Measurements from ENCODE around the gene MAST4.

DNA sequence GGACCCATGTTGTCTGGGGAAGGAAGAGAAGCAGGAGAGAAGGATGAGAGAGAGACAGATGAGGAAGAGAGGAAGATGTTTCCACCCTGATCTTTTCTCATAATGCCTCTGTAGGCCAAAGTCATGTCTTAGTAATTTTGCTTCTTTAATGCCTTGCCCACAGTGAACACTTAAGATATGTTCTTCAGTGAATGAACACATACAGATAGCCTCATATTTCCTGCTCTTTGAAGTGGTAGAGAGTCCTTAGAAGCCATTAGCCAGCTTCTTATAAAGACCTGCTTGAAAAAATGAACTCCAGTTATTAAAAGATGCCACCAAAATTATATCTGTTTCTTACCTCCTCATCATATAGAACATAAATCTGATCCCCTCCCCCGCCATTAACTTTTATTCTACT is 356.0 kb downstream of the MAST4 start:
- TF ChIP-seq CTCF (conservative IDR thresholded peaks at IDR 0.05; ENCODE audit: low read length) (no peak), EZH2phosphoT487 (IDR thresholded peaks at IDR 0.05; ENCODE audit: borderline replicate concordance, low read depth, low read length) (no peak)
